Activated CD8-positive, alpha-beta memory T cell treated with anti-CD3 and anti-CD28 coated beads, Interleukin-2, amount 50 U/mL, for 1 hour (primary cell): ENCODE results near the gene HSPB6.
"Not testable (repeated sequence)": the region's sequence is repeated elsewhere in the genome, so short reads cannot be mapped to it uniquely, and the experiment has no call there.

Experiments used
- DNase-seq: peaks from one replicate; pipeline ENCODE4 v3.0.0-alpha.2; 2020; ENCODE audit errors: extremely low read depth

Gene HSPB6

GRCh38 chr19:35756377-35757230, at the start of gene HSPB6:
Gene HSPB6 (minus strand): TSS chr19:35757029. CDS start chr19:35757008, 21 bp downstream.
- no peak for DNase-seq

GRCh38 chr19:35806597-35806996, 49.8 kb upstream of the HSPB6 start:
- DNase-seq = no peak

GRCh38 chr19:35805526-35806102, 48.8 kb upstream of the HSPB6 start:
- DNase-seq = no peak

- DNase-seq = no peak
Measured at GRCh38 chr19:35801828-35802227, 45.0 kb upstream of the HSPB6 start.

GRCh38 chr19:35797663-35798062, 40.8 kb upstream of the HSPB6 start:
- no peak for DNase-seq

GRCh38 chr19:35796645-35797542, 40.1 kb upstream of the HSPB6 start:
- DNase-seq = no peak

GRCh38 chr19:35795564-35795963, 38.7 kb upstream of the HSPB6 start:
- not testable (repeated sequence) for DNase-seq

GRCh38 chr19:35793381-35794165, 36.7 kb upstream of the HSPB6 start:
- no peak for DNase-seq

GRCh38 chr19:35792888-35793287, 36.1 kb upstream of the HSPB6 start:
- DNase-seq = no peak

GRCh38 chr19:35792312-35792711, 35.5 kb upstream of the HSPB6 start:
- no peak for DNase-seq

GRCh38 chr19:35791814-35792279, 35.0 kb upstream of the HSPB6 start:
- no peak for DNase-seq

- no peak for DNase-seq
Measured at GRCh38 chr19:35790981-35791813, 34.4 kb upstream of the HSPB6 start.

GRCh38 chr19:35789978-35790944, 33.4 kb upstream of the HSPB6 start:
- DNase-seq = no peak

- DNase-seq = no peak
Measured at GRCh38 chr19:35789195-35789977, 32.6 kb upstream of the HSPB6 start.

GRCh38 chr19:35788205-35788960, 31.6 kb upstream of the HSPB6 start:
- no peak for DNase-seq

GRCh38 chr19:35787227-35787799, 30.5 kb upstream of the HSPB6 start:
- DNase-seq = no peak
